CD4-positive, alpha-beta T cell treated with Interleukin-4 for 4 hours (primary cell): ENCODE measurements around the gene MYADM.

Source experiments
- DNase-seq: peaks from one replicate; pipeline ENCODE4 v3.0.0-alpha.2; 2020

The MYADM gene

DNA sequence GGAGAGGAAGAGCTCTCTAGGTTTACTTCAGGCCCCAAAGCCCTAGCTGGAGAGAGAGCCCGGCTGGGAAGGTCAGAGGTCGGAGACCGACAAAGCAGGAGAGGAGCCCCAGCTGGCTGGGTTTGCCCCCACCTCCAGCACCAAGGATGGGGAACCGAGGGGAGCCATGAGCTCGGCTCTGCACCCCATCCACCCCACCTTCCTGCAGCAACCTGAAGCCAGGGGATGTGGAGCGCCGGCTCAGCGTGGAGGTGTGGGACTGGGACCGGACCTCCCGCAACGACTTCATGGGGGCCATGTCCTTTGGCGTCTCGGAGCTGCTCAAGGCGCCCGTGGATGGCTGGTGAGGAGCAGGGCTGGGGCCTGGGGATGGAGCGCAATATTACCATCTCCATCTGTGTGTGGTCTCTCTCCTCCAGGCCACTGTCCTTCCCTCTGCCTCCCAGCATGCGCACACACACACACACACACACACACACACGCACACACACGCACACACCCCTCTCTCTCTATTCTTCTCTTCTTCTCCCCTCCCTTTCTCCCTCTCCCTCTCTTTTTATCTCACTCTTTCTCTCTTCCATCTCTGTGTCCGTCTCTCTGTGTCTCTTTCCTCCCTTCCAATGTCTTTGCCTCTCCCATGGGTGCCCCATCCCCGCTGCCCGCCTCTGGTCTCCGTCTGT, 24.8 kb downstream of the MYADM start:
- no peak for DNase-seq

GRCh38 chr19:53892981-53893325, 25.3 kb downstream of the MYADM start:
- DNase-seq, result no peak

DNA sequence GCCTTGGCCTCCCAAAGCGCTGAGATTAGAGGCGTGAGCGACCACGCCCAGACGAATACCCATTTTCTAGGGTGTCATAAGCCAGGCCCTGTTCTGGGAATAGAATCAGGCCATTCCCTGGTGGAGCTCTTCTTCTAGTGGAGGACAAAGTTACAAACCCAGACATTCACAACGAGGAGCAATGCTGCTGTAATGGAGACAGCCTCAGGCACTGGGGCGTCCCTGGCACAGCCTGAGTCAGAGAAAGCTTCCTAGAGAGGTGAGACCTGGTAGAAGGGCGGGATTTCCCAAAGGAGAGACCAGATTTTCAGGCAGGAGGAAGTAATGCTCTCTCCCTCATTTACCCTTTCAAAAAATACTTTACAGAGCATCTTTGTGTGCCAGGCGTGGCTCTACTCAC, 27.0 kb downstream of the MYADM start:
- no peak for DNase-seq

DNA sequence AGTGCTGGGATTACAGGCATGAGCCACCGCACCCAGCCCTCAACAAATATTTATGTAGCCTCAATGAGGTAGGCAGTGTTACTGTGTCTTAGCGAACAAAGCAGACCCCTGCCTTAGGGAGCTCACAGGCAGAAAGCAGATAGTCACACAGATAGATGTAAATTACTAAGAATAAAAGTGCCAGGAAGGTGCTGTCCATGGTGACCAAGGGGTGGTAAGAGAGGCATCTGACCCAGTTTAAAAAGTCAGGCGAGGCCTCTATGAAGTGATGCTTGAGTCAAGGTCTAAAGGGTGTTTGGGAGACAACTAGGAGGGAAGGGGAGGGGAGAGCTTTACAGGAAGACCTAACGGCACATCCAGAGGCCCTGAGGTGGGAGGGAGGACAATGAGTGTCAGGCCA, 29.0 kb downstream of the MYADM start:
- no peak for DNase-seq

DNA sequence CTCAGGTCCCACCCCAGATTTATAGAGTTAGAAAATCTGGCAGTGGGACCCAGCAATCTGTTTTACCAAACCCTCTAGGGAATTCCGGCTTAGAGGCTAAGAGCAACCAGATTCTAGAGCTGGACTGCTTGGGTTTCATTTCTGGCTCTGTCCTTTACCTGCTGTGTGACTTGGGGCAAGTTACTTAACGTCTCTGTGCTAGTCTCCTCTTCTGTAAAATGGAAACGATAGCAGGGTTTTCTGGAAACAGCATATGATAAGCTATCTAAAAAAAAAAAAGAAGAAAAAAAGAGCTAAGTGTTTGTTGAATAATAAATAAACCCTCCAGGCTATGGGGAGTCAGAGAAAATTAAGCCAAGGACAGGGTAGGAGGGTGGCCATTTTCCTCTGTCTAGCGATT, 29.8 kb downstream of the MYADM start:
- DNase-seq, result no peak

DNA sequence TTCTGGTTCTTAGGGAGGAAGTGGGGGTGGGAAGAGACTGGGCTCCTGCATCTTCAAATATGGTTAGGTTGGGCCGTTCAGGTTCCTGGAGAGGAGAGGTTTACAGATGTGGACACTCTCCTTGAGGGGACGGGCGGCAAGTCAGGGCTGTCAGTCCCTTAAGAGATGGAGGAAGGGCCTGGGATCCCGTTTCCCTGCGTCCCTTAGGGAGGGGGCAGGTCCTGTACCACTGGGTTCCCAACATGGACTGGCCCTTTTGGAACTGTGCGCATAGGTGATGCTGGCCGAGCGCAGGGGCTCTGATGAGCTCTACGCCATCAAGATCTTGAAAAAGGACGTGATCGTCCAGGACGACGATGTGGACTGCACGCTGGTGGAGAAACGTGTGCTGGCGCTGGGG, 30.5 kb downstream of the MYADM start:
- no peak for DNase-seq

DNA sequence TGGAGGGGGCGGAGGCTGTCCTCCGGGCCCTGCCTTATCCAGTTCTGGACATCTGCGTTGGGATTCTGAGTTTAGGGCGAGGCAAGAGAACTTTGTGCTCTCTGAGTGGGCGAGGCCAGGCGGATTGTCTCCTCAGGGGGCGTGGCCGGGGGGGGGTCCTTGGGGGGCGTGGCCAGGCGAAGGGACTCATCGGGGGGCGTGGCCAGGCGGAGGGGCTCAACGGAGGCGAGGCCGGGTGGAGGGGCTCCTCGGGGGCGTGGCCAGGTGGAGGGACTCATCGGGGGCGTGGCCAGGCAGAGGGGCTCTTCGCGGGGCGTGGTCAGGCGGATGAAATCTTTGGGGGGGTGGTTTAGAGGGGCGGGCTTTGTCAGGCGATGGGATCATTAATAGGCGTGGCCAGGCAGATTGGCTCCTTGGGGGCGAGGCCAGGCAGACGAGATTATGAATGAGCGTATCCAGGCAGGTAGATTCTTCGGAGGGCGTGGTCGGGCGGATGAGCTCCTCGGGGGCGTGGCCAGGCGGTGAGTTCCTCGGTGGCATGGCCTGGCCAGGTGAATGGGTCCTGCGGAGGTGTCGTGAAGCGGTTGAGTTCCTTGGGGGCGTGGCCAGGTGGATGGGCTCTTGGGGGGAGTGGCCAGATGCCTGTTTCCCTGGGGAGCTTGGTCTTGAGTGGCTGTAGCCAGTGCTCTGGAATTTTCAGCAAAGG, 31.1 kb downstream of the MYADM start:
- no peak for DNase-seq

DNA sequence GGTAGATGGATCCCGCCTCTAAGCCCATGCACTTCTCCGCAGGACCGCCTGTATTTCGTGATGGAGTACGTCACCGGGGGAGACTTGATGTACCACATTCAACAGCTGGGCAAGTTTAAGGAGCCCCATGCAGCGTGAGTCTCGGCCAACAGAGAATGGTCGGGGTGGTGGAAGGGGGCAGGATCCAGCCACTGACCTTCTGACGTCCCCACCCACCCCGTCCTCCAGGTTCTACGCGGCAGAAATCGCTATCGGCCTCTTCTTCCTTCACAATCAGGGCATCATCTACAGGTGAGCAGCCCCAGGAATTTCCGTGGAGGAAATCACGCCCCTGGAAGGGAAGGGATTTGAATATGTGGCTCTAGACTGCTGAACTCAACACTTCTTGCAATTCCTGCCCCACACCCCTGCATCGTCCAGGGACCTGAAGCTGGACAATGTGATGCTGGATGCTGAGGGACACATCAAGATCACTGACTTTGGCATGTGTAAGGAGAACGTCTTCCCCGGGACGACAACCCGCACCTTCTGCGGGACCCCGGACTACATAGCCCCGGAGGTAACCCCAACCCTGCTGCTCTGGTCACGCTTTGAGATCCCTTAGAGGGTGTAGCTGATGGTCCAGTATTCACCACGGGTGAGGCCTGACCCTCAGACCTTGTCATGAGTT, 32.6 kb downstream of the MYADM start:
- no peak for DNase-seq

DNA sequence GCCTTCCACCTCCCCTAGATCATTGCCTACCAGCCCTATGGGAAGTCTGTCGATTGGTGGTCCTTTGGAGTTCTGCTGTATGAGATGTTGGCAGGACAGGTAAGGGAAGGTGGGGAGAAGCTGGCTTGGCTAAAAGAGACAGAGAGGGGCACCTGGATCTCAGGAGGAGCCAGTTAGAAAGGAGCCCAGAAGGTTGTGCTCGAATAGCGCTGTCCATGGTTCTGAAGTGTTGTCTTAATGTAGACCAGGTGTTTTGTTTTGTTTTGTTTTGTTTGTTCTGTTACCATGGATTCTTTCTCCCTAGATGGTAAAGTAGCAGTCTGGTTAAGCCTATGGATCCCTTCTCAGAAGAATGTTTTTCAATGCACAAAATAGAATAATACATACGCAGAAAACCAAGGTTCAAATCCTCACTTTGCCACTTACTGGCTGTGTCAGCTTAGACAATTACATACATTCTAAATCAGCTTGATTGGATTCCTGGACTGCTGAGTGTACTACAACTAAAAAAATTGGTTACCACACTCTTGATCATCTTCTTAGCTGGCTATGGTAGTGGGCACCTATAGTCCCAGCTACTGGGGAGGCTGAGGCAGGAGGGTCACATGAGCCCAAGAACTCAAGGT, 35.5 kb downstream of the MYADM start:
- peak; percentile 43 for DNase-seq

DNA sequence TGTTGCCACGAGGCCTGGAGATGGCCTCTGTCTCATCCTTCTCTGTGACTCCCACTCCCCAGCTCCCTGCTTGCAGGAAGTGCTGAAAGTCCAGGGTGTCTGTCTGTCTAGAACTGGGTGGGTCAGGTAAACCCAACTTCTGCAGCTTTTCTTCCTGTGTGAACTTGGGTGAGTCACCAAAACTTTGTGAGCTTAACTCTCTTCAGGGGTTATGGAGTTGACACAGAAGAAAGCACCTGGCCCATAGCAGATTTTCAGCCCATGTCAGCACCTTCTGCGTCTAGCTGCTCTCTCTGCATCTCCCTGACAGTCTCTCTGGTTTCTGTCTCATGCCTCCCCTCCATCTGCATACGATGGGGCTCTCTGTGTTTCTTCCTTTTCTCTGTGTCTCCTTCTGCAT, 37.2 kb downstream of the MYADM start:
- DNase-seq, result peak; percentile 7

- no peak for DNase-seq
Observed at GRCh38 chr19:53905787-53906186, 38.1 kb downstream of the MYADM start.

- DNase-seq, result peak; percentile 47
Observed at GRCh38 chr19:53906211-53907192, 38.8 kb downstream of the MYADM start.

GRCh38 chr19:53907193-53907581, 39.5 kb downstream of the MYADM start:
- DNase-seq, result no peak

DNA sequence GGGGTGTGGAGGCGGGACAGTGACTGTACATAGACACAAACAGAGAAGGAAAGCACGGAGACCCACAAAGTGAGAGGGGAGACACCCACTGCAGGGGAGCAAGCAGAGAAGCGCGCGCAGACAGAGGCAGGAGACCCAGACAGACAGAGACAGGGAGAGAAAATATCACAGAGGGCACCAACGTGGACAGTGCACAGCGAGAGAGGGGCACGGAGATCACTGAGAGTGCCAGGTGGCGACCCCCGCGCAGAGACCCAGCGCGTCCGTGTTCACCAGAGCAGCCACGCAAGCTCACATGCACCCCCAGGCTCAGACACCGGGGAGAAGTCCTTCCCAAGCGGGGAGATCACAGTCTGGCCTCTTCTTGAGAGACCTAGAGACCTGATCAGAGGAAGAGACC, 40.0 kb downstream of the MYADM start:
- no peak for DNase-seq

GRCh38 chr19:53908106-53908934, 40.6 kb downstream of the MYADM start:
- DNase-seq, result peak; percentile 17

DNA sequence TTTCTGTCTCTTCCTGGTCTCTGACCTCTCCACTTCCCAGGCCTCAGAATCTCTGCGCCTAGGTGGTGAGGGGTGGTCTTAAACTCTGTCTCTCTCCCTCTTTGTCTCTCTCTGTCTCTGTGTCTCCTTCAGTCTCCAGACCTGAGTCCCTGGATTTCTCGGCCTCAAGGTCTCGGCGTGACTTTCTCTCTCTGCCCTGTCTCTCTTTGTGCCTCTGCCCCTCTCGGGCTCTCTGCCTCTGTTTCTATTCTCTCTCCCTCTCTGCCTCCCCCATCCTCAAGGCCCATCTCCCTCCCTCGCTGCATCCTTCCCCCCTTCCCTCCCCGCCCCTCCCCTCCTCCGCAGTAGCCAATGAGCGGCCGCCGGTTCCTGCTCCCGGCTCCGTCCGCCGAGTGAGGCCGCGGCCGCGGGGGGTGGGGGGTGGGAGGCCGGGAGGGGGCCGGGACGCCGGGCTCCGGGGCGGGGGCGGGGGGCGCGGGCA, 41.3 kb downstream of the MYADM start, which contains the start of gene CACNG7:
TSS of gene CACNG7 (plus strand) at position 344 of the 481 bp plus-strand sequence. CDS start 3,554 bp downstream, outside the sequence.
- no peak for DNase-seq

DNA sequence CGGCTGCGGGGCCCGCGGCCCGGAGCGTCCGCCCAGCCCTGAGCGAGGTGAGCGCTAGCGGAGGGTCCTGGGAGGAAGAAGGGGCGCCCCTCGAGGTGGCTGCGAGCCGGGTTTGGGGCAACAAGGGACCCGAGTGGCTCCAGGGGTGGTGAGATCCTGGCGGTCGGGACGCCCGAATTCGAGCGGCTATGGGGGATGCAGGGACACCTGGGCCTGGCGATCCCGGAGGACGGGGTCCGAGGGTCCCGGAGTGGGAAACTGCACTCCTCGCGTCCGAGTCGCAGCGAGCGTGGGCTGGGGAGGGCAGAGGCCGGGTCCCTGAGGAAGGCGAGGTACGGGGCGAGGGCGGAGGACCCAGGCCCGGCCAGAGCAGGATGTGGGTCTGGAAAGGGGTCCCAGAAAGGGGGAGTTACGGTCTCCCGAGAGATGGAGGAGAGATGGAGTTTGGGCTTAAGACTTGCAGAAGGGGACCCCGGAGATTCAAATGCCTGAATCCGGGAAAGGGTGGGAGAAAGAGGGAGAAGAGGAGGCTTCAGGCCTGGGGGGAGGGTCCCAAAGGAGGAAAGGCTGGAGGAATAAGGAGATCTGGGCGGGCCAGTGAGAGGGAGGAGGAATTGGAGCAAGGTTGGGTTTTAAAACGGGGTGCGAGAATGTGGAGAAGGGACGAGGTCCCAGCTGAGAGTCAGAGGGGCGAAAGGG, 41.9 kb downstream of the MYADM start:
- no peak for DNase-seq

DNA sequence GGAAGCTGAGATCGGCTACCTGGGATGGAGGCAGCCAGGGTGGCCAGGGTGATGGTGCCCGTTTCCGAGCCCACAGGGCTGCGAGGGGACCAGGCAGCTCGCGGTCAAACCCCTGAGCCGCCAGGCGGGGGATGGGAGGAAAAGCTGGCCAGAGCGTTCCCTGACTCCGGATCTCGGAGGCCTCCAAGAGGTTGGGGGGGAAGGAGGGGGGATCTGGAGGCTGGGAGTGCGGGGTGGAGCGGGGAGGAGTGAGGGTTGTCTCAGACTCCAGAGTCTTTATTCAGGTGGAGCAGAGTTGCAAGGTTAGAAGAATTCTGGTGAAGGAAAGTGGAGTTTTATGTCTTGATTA, 42.5 kb downstream of the MYADM start:
- DNase-seq, result no peak

DNA sequence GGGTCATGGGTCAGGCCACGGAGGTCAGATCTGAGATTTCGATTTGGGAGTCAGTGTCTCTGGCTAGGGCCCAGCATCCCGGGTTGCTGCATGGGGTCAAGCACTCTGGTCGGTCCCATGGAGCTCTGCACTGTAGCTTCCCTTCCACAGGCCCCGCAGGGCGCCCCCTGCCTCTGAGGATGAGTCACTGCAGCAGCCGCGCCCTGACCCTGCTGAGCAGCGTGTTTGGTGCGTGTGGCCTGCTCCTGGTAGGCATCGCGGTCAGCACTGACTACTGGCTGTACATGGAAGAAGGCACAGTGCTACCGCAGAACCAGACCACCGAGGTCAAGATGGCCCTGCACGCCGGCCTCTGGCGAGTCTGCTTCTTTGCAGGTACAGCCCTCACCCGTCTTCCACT, 45.0 kb downstream of the MYADM start:
- no peak for DNase-seq

DNA sequence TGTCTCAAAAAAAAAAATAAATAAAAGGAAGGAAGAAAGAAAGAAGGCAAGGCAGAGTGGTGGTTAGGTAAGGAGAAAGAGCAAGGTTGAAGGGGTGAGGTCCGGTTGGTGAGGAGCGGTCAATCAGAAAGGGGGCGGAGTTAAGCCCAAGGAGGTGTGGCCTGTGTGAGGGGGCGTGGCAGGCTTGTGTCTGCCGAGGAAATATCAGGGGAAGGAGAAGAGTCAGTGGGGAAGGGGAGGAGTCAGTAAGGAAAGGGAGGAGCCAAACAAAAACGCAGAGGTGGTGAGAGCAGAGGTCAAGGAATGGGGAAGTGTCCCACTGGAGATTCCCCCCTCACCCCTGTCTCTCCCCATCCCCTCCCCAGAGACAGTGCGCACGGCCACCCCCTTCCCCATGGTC, 47.3 kb downstream of the MYADM start:
- DNase-seq, result no peak

- no peak for DNase-seq
Observed at GRCh38 chr19:53916004-53916403, 48.3 kb downstream of the MYADM start.
